Panc1 (cell line): ENCODE results near the gene FOXP4.

Experiments
- CTCF ChIP-seq: fragments of 450-650 bp; IDR thresholded peaks from 2 replicates; pipeline ENCODE4 v1.5.1; 2017; ENCODE audit warnings: mild to moderate bottlenecking
- POLR2AphosphoS5 ChIP-seq: IDR thresholded peaks from 2 replicates; pipeline ENCODE4 v1.6.1; 2012; ENCODE audit warnings: mild to moderate bottlenecking, low read depth, low read length, moderate library complexity
- TCF7L2 ChIP-seq: IDR thresholded peaks from 2 replicates; pipeline ENCODE4 v1.6.1; 2011; ENCODE audit warnings: mild to moderate bottlenecking, low read depth, low read length, inconsistent platforms

GRCh38 chr6:41566961-41567360, 20.8 kb downstream of the FOXP4 start:
- TF ChIP-seq POLR2AphosphoS5 = no peak
- TF ChIP-seq CTCF = no peak
- TF ChIP-seq TCF7L2 = no peak
